ENCODE data around the gene RFK.

DNA sequence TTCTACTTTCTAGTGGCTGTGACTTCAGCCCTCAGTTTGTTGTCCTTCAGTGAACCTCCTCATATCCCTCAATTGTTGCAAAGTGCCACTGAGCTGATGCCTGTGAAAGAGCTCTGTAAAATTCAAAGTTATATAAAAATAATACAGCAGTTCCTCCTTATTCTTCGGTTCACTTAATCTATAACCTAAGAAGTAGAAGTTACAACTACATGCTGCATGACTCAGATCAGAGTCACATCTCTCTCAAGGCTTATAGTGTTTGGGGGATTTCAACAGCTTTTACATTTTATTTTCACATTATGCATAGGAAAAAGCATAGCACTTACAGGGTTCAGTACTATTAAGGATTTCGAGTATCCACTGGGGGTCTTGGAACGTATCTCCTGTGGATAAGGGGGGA, 39.6 kb upstream of the RFK start:
- TF ChIP-seq, protein P1, sequence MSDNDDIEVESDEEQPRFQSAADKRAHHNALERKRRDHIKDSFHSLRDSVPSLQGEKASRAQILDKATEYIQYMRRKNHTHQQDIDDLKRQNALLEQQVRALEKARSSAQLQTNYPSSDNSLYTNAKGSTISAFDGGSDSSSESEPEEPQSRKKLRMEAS (IDR thresholded peaks at IDR 0.05): no peak
- TF ChIP-seq SP1 (IDR thresholded peaks at IDR 0.05): no peak
- TF ChIP-seq, protein P2, sequence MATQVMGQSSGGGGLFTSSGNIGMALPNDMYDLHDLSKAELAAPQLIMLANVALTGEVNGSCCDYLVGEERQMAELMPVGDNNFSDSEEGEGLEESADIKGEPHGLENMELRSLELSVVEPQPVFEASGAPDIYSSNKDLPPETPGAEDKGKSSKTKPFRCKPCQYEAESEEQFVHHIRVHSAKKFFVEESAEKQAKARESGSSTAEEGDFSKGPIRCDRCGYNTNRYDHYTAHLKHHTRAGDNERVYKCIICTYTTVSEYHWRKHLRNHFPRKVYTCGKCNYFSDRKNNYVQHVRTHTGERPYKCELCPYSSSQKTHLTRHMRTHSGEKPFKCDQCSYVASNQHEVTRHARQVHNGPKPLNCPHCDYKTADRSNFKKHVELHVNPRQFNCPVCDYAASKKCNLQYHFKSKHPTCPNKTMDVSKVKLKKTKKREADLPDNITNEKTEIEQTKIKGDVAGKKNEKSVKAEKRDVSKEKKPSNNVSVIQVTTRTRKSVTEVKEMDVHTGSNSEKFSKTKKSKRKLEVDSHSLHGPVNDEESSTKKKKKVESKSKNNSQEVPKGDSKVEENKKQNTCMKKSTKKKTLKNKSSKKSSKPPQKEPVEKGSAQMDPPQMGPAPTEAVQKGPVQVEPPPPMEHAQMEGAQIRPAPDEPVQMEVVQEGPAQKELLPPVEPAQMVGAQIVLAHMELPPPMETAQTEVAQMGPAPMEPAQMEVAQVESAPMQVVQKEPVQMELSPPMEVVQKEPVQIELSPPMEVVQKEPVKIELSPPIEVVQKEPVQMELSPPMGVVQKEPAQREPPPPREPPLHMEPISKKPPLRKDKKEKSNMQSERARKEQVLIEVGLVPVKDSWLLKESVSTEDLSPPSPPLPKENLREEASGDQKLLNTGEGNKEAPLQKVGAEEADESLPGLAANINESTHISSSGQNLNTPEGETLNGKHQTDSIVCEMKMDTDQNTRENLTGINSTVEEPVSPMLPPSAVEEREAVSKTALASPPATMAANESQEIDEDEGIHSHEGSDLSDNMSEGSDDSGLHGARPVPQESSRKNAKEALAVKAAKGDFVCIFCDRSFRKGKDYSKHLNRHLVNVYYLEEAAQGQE (IDR thresholded peaks at IDR 0.05): no peak
- TF ChIP-seq TAF1 (conservative IDR thresholded peaks at IDR 0.05): no peak
- TF ChIP-seq, protein P3, sequence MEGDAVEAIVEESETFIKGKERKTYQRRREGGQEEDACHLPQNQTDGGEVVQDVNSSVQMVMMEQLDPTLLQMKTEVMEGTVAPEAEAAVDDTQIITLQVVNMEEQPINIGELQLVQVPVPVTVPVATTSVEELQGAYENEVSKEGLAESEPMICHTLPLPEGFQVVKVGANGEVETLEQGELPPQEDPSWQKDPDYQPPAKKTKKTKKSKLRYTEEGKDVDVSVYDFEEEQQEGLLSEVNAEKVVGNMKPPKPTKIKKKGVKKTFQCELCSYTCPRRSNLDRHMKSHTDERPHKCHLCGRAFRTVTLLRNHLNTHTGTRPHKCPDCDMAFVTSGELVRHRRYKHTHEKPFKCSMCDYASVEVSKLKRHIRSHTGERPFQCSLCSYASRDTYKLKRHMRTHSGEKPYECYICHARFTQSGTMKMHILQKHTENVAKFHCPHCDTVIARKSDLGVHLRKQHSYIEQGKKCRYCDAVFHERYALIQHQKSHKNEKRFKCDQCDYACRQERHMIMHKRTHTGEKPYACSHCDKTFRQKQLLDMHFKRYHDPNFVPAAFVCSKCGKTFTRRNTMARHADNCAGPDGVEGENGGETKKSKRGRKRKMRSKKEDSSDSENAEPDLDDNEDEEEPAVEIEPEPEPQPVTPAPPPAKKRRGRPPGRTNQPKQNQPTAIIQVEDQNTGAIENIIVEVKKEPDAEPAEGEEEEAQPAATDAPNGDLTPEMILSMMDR (IDR thresholded peaks at IDR 0.05; ENCODE audit: low read depth, low read length, missing input control): no peak
- no peak for TF ChIP-seq JUND (IDR thresholded peaks at IDR 0.05)
- TF ChIP-seq, protein P4, sequence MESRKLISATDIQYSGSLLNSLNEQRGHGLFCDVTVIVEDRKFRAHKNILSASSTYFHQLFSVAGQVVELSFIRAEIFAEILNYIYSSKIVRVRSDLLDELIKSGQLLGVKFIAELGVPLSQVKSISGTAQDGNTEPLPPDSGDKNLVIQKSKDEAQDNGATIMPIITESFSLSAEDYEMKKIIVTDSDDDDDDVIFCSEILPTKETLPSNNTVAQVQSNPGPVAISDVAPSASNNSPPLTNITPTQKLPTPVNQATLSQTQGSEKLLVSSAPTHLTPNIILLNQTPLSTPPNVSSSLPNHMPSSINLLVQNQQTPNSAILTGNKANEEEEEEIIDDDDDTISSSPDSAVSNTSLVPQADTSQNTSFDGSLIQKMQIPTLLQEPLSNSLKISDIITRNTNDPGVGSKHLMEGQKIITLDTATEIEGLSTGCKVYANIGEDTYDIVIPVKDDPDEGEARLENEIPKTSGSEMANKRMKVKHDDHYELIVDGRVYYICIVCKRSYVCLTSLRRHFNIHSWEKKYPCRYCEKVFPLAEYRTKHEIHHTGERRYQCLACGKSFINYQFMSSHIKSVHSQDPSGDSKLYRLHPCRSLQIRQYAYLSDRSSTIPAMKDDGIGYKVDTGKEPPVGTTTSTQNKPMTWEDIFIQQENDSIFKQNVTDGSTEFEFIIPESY (IDR thresholded peaks at IDR 0.05): no peak
- no peak for TF ChIP-seq YY1 (IDR thresholded peaks at IDR 0.05)
